ENCODE results near the gene BCAS4. TPM values are rescaled to one million over a fixed set of nuclear protein-coding genes. Genes with fewer than 3 reads are reported as not detected.

The BCAS4 gene
- total and polyA plus RNA-seq, 2 experiments from 2014 or later = 22.2 to 24.8 TPM

GRCh38 chr20:50838707-50839385 lies 44.0 kb downstream of the BCAS4 start:
- Mint-ChIP-seq H3K4me3 (no peak overlapping the region), H3K36me3 (ENCODE audit: low read depth) (no peaks in the 10 kb centered on the region; the same call in 2 of the 3 replicates), H3K27me3 (ENCODE audit: insufficient read depth, low read depth, poor library complexity) (peaks cover 10% of the 10 kb centered on the region), H3K4me1 (no peaks in the 10 kb centered on the region; the same call in 2 of the 3 replicates), H3K27ac (peak overlapping the region; percentile 21; the same call in 1 of the 2 replicates), H3K9me3 (no peaks in the 10 kb centered on the region)
- no peak for ATAC-seq
- H3K4me2 ChIP-seq = no peak overlapping the region
- no peak for DNase-seq (ENCODE audit: low spot score)
- H3K9me2 ChIP-seq (ENCODE audit: insufficient read depth) = no peaks in the 10 kb centered on the region
- H3K4me3 ChIP-seq = no peak overlapping the region
- H2AFZ ChIP-seq = no peak overlapping the region
- H3K27me3 ChIP-seq (ENCODE audit: insufficient read depth) = no peaks in the 10 kb centered on the region
- H3K79me2 ChIP-seq (replicated peaks; ENCODE audit: insufficient read depth) = no peaks in the 10 kb centered on the region
- no peaks in the 10 kb centered on the region; the same call in 1 of the 2 replicates for H4K20me1 ChIP-seq (replicated peaks; ENCODE audit: insufficient read depth)
- H3K4me1 ChIP-seq (ENCODE audit: insufficient read depth) = no peaks in the 10 kb centered on the region
- TF ChIP-seq CREB1 (CRISPR knock-in tag; IDR thresholded peaks at IDR 0.05; ENCODE audit: low read depth) (no peak), EZH2 (IDR thresholded peaks at IDR 0.05; ENCODE audit: low read depth, unreplicated experiment) (no peak), ZNF114 (CRISPR knock-in tag; IDR thresholded peaks at IDR 0.05) (no peak), POLR2AphosphoS5 (IDR thresholded peaks at IDR 0.05; ENCODE audit: low read depth) (no peak), EZH2phosphoT487 (IDR thresholded peaks at IDR 0.05; ENCODE audit: unreplicated experiment) (no peak), REST (IDR thresholded peaks at IDR 0.05; ENCODE audit: unreplicated experiment) (no peak)
- TF ChIP-seq, protein P1, sequence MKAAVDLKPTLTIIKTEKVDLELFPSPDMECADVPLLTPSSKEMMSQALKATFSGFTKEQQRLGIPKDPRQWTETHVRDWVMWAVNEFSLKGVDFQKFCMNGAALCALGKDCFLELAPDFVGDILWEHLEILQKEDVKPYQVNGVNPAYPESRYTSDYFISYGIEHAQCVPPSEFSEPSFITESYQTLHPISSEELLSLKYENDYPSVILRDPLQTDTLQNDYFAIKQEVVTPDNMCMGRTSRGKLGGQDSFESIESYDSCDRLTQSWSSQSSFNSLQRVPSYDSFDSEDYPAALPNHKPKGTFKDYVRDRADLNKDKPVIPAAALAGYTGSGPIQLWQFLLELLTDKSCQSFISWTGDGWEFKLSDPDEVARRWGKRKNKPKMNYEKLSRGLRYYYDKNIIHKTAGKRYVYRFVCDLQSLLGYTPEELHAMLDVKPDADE (IDR thresholded peaks at IDR 0.05) = no peak
- H3K36me3 ChIP-seq (ENCODE audit: insufficient read depth) = no peaks in the 10 kb centered on the region
- H3K27ac ChIP-seq (ENCODE audit: low read depth) = peak overlapping the region; percentile 28; the same call in 1 of the 2 replicates
- no peaks in the 10 kb centered on the region for H3F3A ChIP-seq (replicated peaks; ENCODE audit: low read depth)

DNA sequence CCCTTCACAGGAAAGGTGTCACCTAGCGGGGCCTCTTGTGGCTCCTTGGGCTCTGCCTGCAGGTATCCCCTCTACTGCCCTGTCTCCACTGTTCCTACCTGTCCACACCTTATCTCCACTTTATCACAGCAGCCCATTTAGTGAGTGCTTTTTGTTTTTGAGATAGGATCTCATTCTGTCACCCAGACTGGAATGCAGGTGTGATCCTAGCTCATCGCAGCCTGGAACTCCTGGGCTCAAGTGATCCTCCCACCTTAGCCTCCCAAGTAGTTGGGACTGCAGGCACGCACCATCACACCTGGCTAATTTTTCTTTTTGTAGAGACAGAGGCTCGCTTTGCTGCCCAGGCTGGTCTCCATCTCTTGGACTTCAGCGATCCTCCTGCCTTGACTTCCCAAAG lies 48.0 kb downstream of the BCAS4 start:
- H3K4me1 Mint-ChIP-seq = no peaks in the 10 kb centered on the region; the same call in 2 of the 3 replicates
- no peak overlapping the region for H3K27ac Mint-ChIP-seq
- TF ChIP-seq NANOG (IDR thresholded peaks at IDR 0.05; ENCODE audit: borderline replicate concordance) (no peak), ZNF114 (CRISPR knock-in tag; IDR thresholded peaks at IDR 0.05) (no peak), ZNF331 (CRISPR knock-in tag; IDR thresholded peaks at IDR 0.05; ENCODE audit: low read depth) (no peak)
- TF ChIP-seq, protein P2, sequence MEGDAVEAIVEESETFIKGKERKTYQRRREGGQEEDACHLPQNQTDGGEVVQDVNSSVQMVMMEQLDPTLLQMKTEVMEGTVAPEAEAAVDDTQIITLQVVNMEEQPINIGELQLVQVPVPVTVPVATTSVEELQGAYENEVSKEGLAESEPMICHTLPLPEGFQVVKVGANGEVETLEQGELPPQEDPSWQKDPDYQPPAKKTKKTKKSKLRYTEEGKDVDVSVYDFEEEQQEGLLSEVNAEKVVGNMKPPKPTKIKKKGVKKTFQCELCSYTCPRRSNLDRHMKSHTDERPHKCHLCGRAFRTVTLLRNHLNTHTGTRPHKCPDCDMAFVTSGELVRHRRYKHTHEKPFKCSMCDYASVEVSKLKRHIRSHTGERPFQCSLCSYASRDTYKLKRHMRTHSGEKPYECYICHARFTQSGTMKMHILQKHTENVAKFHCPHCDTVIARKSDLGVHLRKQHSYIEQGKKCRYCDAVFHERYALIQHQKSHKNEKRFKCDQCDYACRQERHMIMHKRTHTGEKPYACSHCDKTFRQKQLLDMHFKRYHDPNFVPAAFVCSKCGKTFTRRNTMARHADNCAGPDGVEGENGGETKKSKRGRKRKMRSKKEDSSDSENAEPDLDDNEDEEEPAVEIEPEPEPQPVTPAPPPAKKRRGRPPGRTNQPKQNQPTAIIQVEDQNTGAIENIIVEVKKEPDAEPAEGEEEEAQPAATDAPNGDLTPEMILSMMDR (conservative IDR thresholded peaks at IDR 0.05; ENCODE audit: low read depth in 2 of 2) = no peak

More for the DNA sequence above, 48.0 kb downstream of the BCAS4 start:
- ATAC-seq (no peak), DNase-seq (ENCODE audit: low spot score) (no peak)
- Histone ChIP-seq H3K4me1 (ENCODE audit: insufficient read depth) (no peaks in the 10 kb centered on the region), H3K36me3 (ENCODE audit: insufficient read depth) (no peaks in the 10 kb centered on the region), H3F3A (replicated peaks; ENCODE audit: low read depth) (no peaks in the 10 kb centered on the region), H3K4me3 (no peak overlapping the region), H3K9me2 (ENCODE audit: insufficient read depth) (no peaks in the 10 kb centered on the region), H3K27me3 (ENCODE audit: insufficient read depth) (no peaks in the 10 kb centered on the region), H3K27ac (ENCODE audit: low read depth) (no peak overlapping the region), H3K79me2 (replicated peaks; ENCODE audit: insufficient read depth) (no peaks in the 10 kb centered on the region), H4K20me1 (replicated peaks; ENCODE audit: insufficient read depth) (no peaks in the 10 kb centered on the region), H2AFZ (no peak overlapping the region), H3K4me2 (no peak overlapping the region)
- Mint-ChIP-seq H3K4me3 (no peak overlapping the region; the same call in 2 of the 3 replicates), H3K36me3 (ENCODE audit: low read depth) (no peaks in the 10 kb centered on the region; the same call in 2 of the 3 replicates), H3K9me3 (no peaks in the 10 kb centered on the region), H3K27me3 (ENCODE audit: insufficient read depth, low read depth, poor library complexity) (peaks cover 9% of the 10 kb centered on the region)

Measured in GM23338 (cell line).